ENCODE results near the gene NFE2. TPM values are rescaled to one million over a fixed set of nuclear protein-coding genes. Genes with fewer than 3 reads are reported as not detected.
A peak's percentile ranks its signal among the peaks of the same experiment; 100 is the strongest.
"Not testable (repeated sequence)": the region's sequence is repeated elsewhere in the genome, so short reads cannot be mapped to it uniquely, and the experiment has no call there.

Gene NFE2
- total RNA-seq, 2 donors from 2014 or later, result 0.26 TPM; not detected in 1

GRCh38 chr12:54328595-54329337, 28.0 kb upstream of the NFE2 start:
- H3K27ac ChIP-seq, result peak overlapping the region in 2 of 4 donors; percentile 2 to 14
- intact Hi-C loops (cut with DNase I), result no loop called here
- WGBS, 2 donors, result 57 to 63% methylated on average over 6 of the region's 6 CpGs

GRCh38 chr12:54325442-54326109, 24.8 kb upstream of the NFE2 start:
- 21 to 22% methylated on average over 22 of the region's 22 CpGs for whole genome bisulfite sequencing, 2 donors
- Histone ChIP-seq H3K4me3 (peak overlapping the region; percentile 69 to 71), H3K27ac (peak overlapping the region; percentile 79 to 94 (median 90)), H3K4me1 (peaks cover 48% of the 10 kb centered on the region)
- DNase-seq, result peak in 1 of 4 donors; percentile 33
- H3K36me3 ChIP-seq (replicated peaks in 1 of 2; ENCODE audit: insufficient read depth in 1 of 2, low read depth in 2 of 2); ATAC-seq; H3K27me3 ChIP-seq; intact Hi-C loops (cut with DNase I); H3K9me3 ChIP-seq: not testable (repeated sequence)

More at GRCh38 chr12:54328595-54329337, 28.0 kb upstream of the NFE2 start:
- DNase-seq (no peak), ATAC-seq (no peak)
- no peak overlapping the region for H3K4me3 ChIP-seq
- peaks cover 71% of the 10 kb centered on the region for H3K4me1 ChIP-seq
- TF ChIP-seq POLR2A (IDR thresholded peaks at IDR 0.05) (no peak), CTCF (IDR thresholded peaks at IDR 0.05) (no peak)
- no peaks in the 10 kb centered on the region for H3K27me3 ChIP-seq
- H3K9me3 ChIP-seq, result no peaks in the 10 kb centered on the region
- peaks cover 0 to 3% of the 10 kb centered on the region in 2 donors for H3K36me3 ChIP-seq (replicated peaks in 1 of 2; ENCODE audit: insufficient read depth in 1 of 2, low read depth in 2 of 2)

GRCh38 chr12:54324617-54325441, 24.0 kb upstream of the NFE2 start, which contains the start of gene COPZ1:
COPZ1 (plus strand) TSS chr12:54325131; CDS start chr12:54325164, 33 bp downstream.
- intact Hi-C loops (cut with DNase I), result no loop called here
- 1 to 2% methylated on average over 24 to 34 of the region's 34 CpGs for WGBS, 2 donors
- Histone ChIP-seq H3K36me3 (replicated peaks in 1 of 2; ENCODE audit: insufficient read depth in 1 of 2, low read depth in 2 of 2) (no peaks in the 10 kb centered on the region), H3K27me3 (no peaks in the 10 kb centered on the region), H3K9me3 (no peaks in the 10 kb centered on the region), H3K4me3 (peak within 1 kb of the TSS; percentile 69 to 71), H3K4me1 (peaks cover 41% of the 10 kb centered on the region), H3K27ac (peak within 1 kb of the TSS; percentile 79 to 94 (median 90))
- peak; percentile 54 to 94 (median 93) for TF ChIP-seq POLR2A (IDR thresholded peaks at IDR 0.05)
- peak; percentile 56 to 91 (median 85) for TF ChIP-seq CTCF (IDR thresholded peaks at IDR 0.05)
- peak; percentile 94 to 99 (median 96) for DNase-seq
- ATAC-seq, result peak; percentile 98

GRCh38 chr12:54321363-54321762, 20.5 kb upstream of the NFE2 start:
- DNase-seq (no peak), ATAC-seq (no peak)
- WGBS, 2 donors, result 87 to 92% methylated on average over 5 of the region's 5 CpGs
- TF ChIP-seq POLR2A (IDR thresholded peaks at IDR 0.05), result no peak
- TF ChIP-seq CTCF (IDR thresholded peaks at IDR 0.05), result no peak
- no peak overlapping the region for H3K27ac ChIP-seq
- peaks cover 12% of the 10 kb centered on the region for H3K4me1 ChIP-seq
- no peaks in the 10 kb centered on the region for H3K9me3 ChIP-seq
- no peaks in the 10 kb centered on the region for H3K36me3 ChIP-seq (replicated peaks in 1 of 2; ENCODE audit: insufficient read depth in 1 of 2, low read depth in 2 of 2)
- no peaks in the 10 kb centered on the region for H3K27me3 ChIP-seq
- intact Hi-C loops (cut with DNase I), result no loop called here
- no peak overlapping the region for H3K4me3 ChIP-seq

GRCh38 chr12:54312309-54312708, 11.5 kb upstream of the NFE2 start:
- H3K4me3 ChIP-seq; H3K27ac ChIP-seq; H3K4me1 ChIP-seq; H3K36me3 ChIP-seq (replicated peaks in 1 of 2; ENCODE audit: insufficient read depth in 1 of 2, low read depth in 2 of 2); ATAC-seq; intact Hi-C loops (cut with DNase I); H3K9me3 ChIP-seq; DNase-seq; H3K27me3 ChIP-seq: not testable (repeated sequence)
- 94 to 95% methylated on average over 7 of the region's 7 CpGs for WGBS, 2 donors
